DOHH2 (cell line): ENCODE data around the gene FAM8A1.

Experiments used
- CTCF ChIP-seq: fragments of 200-600 bp; sonication (generic); IDR thresholded peaks from one replicate; pipeline ENCODE4 v1.5.1; 2014; ENCODE audit warnings: antibody characterized with exemption, mild to moderate bottlenecking, low read depth, low read length; ENCODE audit not compliant: poor library complexity, severe bottlenecking
- EZH2phosphoT487 ChIP-seq: fragments of 200-600 bp; sonication (generic); IDR thresholded peaks from 2 replicates; pipeline ENCODE4 v1.6.1; 2017; ENCODE audit warnings: borderline replicate concordance, mild to moderate bottlenecking, antibody characterized with exemption, low read length, moderate library complexity, mixed read lengths

- no peak for TF ChIP-seq CTCF
- TF ChIP-seq EZH2phosphoT487 = no peak
Measured at GRCh38 chr6:17610835-17611234, 10.7 kb downstream of the FAM8A1 start.
